CD14-positive monocyte (primary cell): ENCODE data around the gene CARNS1. TPM values are rescaled to one million over a fixed set of nuclear protein-coding genes. Genes with fewer than 3 reads are reported as not detected.

ENCODE experiments used
- DNase-seq, 3 donors: peaks; one replicate each; pipeline ENCODE4 v3.0.0-alpha.2; 2011 to 2022
- H2AFZ ChIP-seq: 2 replicates; pipeline ENCODE4 v1.6.0; 2012; ENCODE audit warnings: mild to moderate bottlenecking, low read depth, low read length, inconsistent platforms; ENCODE audit not compliant: insufficient read depth, poor library complexity, severe bottlenecking
- H3K27ac ChIP-seq, 2 donors: 1 replicate in 1 of 2; 2 replicates in 1 of 2; pipeline ENCODE4 v1.5.1; 2012 to 2013; ENCODE audit warnings: low read length in 2 of 2, control low read depth in 1 of 2, inconsistent platforms in 1 of 2, low read depth in 1 of 2, mild to moderate bottlenecking in 1 of 2
- H3K27me3 ChIP-seq, 2 donors: one replicate each; pipeline versions ENCODE4 v1.6.0 to v1.6.1; 2011 to 2013; ENCODE audit warnings: low read length in 2 of 2; ENCODE audit not compliant: control insufficient read depth in 2 of 2, insufficient read depth in 2 of 2
- H3K36me3 ChIP-seq, 2 donors: replicated peaks in 1 of 2; 1 replicate in 1 of 2; 2 replicates in 1 of 2; pipeline versions ENCODE4 v1.5.1 to v1.6.1; 2012 to 2013; ENCODE audit warnings: low read length in 2 of 2, control low read depth in 1 of 2, inconsistent platforms in 1 of 2, mild to moderate bottlenecking in 1 of 2; ENCODE audit not compliant: insufficient read depth in 2 of 2, control insufficient read depth in 1 of 2
- H3K4me1 ChIP-seq, 2 donors: 1 replicate in 1 of 2; 2 replicates in 1 of 2; pipeline versions ENCODE4 v1.5.1 to v1.6.1; 2012 to 2013; ENCODE audit warnings: low read length in 2 of 2, control low read depth in 1 of 2, inconsistent platforms in 1 of 2, mild to moderate bottlenecking in 1 of 2, moderate library complexity in 1 of 2; ENCODE audit not compliant: insufficient read depth in 2 of 2, control insufficient read depth in 1 of 2
- H3K4me2 ChIP-seq: replicated peaks from 2 replicates; pipeline ENCODE3; 2012; ENCODE audit warnings: low read length, moderate library complexity, mild to moderate bottlenecking; ENCODE audit not compliant: poor library complexity, severe bottlenecking; ENCODE audit errors: extremely low read depth
- H3K4me3 ChIP-seq, 3 experiments: fragments of 200-600 bp in 1 of 3; sonication (generic) in 1 of 3; replicated peaks in 1 of 3; 1 replicate in 2 of 3; 2 replicates in 1 of 3; pipeline ENCODE4 v1.5.1; 2011 to 2013; ENCODE audit warnings: low read length in 3 of 3, mild to moderate bottlenecking in 3 of 3, control low read depth in 2 of 3, low read depth in 2 of 3, inconsistent platforms in 1 of 3, moderate library complexity in 1 of 3
- H3K79me2 ChIP-seq: 2 replicates; pipeline ENCODE4 v1.6.0; 2012; ENCODE audit warnings: mild to moderate bottlenecking, control low read depth, inconsistent platforms, low read length, moderate library complexity; ENCODE audit not compliant: insufficient read depth
- H3K9ac ChIP-seq: 2 replicates; pipeline ENCODE4 v1.6.0; 2017; ENCODE audit warnings: low read length, mild to moderate bottlenecking; ENCODE audit not compliant: insufficient read depth, poor library complexity, severe bottlenecking
- H3K9me3 ChIP-seq, 2 donors: replicated peaks in 1 of 2; 1 replicate in 1 of 2; 2 replicates in 1 of 2; pipeline versions ENCODE4 v1.5.1 to v1.6.1; 2012 to 2013; ENCODE audit warnings: low read length in 2 of 2, control low read depth in 1 of 2; ENCODE audit not compliant: control insufficient read depth in 1 of 2, insufficient read depth in 1 of 2
- H4K20me1 ChIP-seq: 2 replicates; pipeline ENCODE4 v1.6.0; 2012; ENCODE audit warnings: mild to moderate bottlenecking, low read length, control low read depth, moderate library complexity; ENCODE audit not compliant: insufficient read depth
- H3K27ac Mint-ChIP-seq, 7 donors: one replicate each; pipeline ENCODE4 v1.8.0; 2020; ENCODE audit warnings: mild to moderate bottlenecking in 7 of 7, mixed read lengths in 7 of 7, moderate library complexity in 6 of 7, inconsistent platforms in 2 of 7
- H3K27me3 Mint-ChIP-seq, 3 donors: one replicate each; pipeline ENCODE4 v1.8.0; 2021 to 2022; ENCODE audit warnings: low read depth in 3 of 3, mild to moderate bottlenecking in 3 of 3, mixed read lengths in 3 of 3, moderate library complexity in 3 of 3, inconsistent platforms in 1 of 3
- H3K36me3 Mint-ChIP-seq, 2 donors: one replicate each; pipeline ENCODE4 v1.8.0; 2020; ENCODE audit warnings: mixed read lengths in 2 of 2, inconsistent platforms in 1 of 2, mild to moderate bottlenecking in 1 of 2
- H3K4me1 Mint-ChIP-seq: one replicate; pipeline ENCODE4 v1.8.0; 2020; ENCODE audit warnings: mild to moderate bottlenecking, mixed read lengths
- H3K4me3 Mint-ChIP-seq, 2 donors: one replicate each; pipeline ENCODE4 v1.8.0; 2020; ENCODE audit warnings: mild to moderate bottlenecking in 2 of 2, mixed read lengths in 2 of 2, moderate library complexity in 1 of 2
- H3K9me3 Mint-ChIP-seq, 7 donors: one replicate each; pipeline ENCODE4 v1.8.0; 2020 to 2022; ENCODE audit warnings: mixed read lengths in 7 of 7, mild to moderate bottlenecking in 6 of 7, moderate library complexity in 6 of 7, inconsistent platforms in 2 of 7
- WGBS: methylation state at CpG from one replicate; pipeline ENCODE4 v1.1.5; 2013; ENCODE audit warnings: missing lambda C conversion rate; ENCODE audit not compliant: insufficient coverage; 5-methylcytosine and 5-hydroxymethylcytosine counted together
- intact Hi-C, 2 donors: fragments of 100-400 bp; cut with micrococcal nuclease; formaldehyde crosslinking; loops; one replicate each; pipeline versions ENCODE4 v1.15.0 to v1.15.1; 2023
- polyA plus RNA-seq, 3 donors: library from polyadenylated mRNA; depleted of rRNA in 1 of 3; unstranded in 2 of 3; stranded (reverse) in 1 of 3; fragments of 300-500 nt in 2 of 3; fragments of >200 nt in 1 of 3; fragmentation: Illumina TruSeq in 2 of 3; gene quantifications; 1 replicate in 2 of 3; 2 replicates in 1 of 3; pipeline ENCODE4 v1.2.3, GENCODE V29; 2012 to 2021
- TF ChIP-seq, protein P1 (sequence below): fragments of 200-600 bp; IDR thresholded peaks from one replicate; pipeline ENCODE4 v1.8.0; 2022; ENCODE audit warnings: antibody characterized with exemption, mild to moderate bottlenecking

The CARNS1 gene
- polyA plus RNA-seq, 3 donors = 0.09 TPM; not detected in 2

DNA sequence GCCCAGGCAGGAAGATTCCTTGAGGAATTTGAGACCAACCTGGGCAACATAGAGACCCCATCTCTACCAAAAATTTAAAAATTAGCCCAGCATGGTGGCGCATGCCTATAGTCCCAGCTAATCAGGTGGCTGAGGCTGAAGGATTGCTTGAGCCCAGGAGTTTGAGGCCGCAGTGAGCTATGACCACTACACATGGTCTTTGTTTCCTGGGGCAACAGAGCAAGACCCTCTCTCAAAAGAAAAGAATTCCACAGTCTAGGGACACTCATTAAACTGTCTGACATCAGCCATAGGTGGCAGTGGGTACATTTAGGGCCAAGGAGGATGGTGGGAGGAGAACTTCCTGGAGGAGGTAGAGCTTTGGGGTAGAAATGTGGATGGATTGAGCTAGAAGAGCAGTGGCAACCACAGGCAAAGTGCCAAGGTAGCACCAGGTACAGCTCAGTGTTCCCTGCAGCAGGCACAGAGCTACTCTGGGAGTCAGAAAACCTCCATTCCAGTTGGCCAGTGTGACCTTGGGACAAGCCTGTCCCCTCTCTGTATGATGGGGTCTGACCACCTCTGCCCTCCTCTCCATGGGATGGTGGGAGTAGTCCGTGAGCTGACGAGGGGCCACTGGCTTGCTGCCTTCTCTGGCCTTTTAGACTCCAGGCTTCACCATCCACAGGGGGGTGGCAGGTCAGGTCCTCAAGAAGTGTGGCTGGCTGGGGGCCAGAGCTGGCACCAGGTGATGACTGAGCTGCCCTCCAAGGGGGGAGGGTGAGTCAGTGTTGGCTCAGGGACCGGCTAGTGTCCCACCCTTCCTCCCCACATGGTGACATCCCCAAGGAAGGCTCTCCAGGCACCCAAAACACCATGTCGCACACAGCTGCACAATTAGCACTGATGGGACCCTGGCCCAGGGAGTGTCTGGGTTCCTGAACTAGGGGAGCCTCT is 38.3 kb upstream of the CARNS1 start:
- no peak overlapping the region for H3K4me3 ChIP-seq
- DNase-seq = no peak
- TF ChIP-seq, protein P1, sequence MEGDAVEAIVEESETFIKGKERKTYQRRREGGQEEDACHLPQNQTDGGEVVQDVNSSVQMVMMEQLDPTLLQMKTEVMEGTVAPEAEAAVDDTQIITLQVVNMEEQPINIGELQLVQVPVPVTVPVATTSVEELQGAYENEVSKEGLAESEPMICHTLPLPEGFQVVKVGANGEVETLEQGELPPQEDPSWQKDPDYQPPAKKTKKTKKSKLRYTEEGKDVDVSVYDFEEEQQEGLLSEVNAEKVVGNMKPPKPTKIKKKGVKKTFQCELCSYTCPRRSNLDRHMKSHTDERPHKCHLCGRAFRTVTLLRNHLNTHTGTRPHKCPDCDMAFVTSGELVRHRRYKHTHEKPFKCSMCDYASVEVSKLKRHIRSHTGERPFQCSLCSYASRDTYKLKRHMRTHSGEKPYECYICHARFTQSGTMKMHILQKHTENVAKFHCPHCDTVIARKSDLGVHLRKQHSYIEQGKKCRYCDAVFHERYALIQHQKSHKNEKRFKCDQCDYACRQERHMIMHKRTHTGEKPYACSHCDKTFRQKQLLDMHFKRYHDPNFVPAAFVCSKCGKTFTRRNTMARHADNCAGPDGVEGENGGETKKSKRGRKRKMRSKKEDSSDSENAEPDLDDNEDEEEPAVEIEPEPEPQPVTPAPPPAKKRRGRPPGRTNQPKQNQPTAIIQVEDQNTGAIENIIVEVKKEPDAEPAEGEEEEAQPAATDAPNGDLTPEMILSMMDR = no peak
- H2AFZ ChIP-seq = no peak overlapping the region
- peaks cover 52 to 60% of the 10 kb centered on the region in 2 donors for H3K4me1 ChIP-seq
- no peaks in the 10 kb centered on the region for H3K9me3 ChIP-seq
- H3K4me2 ChIP-seq = no peak overlapping the region
- Mint-ChIP-seq H3K27ac (peak overlapping the region in 1 of 7 donors; percentile 18), H3K27me3 (peaks cover 2 to 9% (median 9%) of the 10 kb centered on the region in 3 donors), H3K9me3 (no peaks in the 10 kb centered on the region), H3K4me1 (peaks cover 50% of the 10 kb centered on the region), H3K36me3 (peaks cover 2 to 3% of the 10 kb centered on the region in 2 donors), H3K4me3 (no peak overlapping the region)
- no peak overlapping the region for H3K27ac ChIP-seq
- 100% methylated on average over 2 of the region's 6 CpGs for WGBS
- no peaks in the 10 kb centered on the region for H3K27me3 ChIP-seq
- intact Hi-C loops = no loop called here
- no peaks in the 10 kb centered on the region for H4K20me1 ChIP-seq
- peaks cover 10% of the 10 kb centered on the region for H3K79me2 ChIP-seq
- H3K36me3 ChIP-seq = no peaks in the 10 kb centered on the region
- H3K9ac ChIP-seq = no peak overlapping the region

DNA sequence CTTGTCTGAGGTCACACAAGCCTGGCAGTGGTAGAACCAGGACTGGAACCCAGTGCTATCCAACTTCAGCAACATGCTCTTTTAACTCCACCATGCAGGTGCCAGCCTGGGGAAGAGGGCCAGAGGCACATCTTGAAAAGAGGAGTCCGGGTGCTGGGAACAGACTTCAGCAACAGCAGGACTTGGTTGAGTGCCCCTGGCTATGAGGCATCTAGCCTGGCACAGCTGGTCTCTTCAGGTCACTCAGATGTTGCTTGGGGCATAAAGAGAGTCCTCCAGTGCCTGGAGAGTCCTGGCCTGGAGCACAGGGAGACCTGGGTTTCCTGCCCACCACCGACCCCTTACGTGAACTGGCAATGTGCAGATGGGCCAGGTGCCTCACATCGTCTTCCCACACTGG is 36.9 kb upstream of the CARNS1 start:
- Histone ChIP-seq H3K4me3 (no peak overlapping the region), H3K27me3 (no peaks in the 10 kb centered on the region), H3K27ac (no peak overlapping the region), H3K79me2 (peaks cover 4% of the 10 kb centered on the region), H4K20me1 (no peaks in the 10 kb centered on the region), H3K4me1 (peaks cover 54 to 59% of the 10 kb centered on the region in 2 donors), H3K4me2 (no peak overlapping the region), H3K9me3 (no peaks in the 10 kb centered on the region), H3K36me3 (no peaks in the 10 kb centered on the region), H2AFZ (no peak overlapping the region), H3K9ac (no peak overlapping the region)
- intact Hi-C loops = no loop called here
- DNase-seq = no peak
- Mint-ChIP-seq H3K27ac (peak overlapping the region in 1 of 7 donors; percentile 30), H3K36me3 (peaks cover 2 to 3% of the 10 kb centered on the region in 2 donors), H3K4me3 (no peak overlapping the region), H3K9me3 (no peaks in the 10 kb centered on the region), H3K4me1 (peaks cover 56% of the 10 kb centered on the region), H3K27me3 (peaks cover 2 to 9% (median 9%) of the 10 kb centered on the region in 3 donors)
- TF ChIP-seq, protein P1 = no peak
- WGBS = 89% methylated on average over 4 of the region's 4 CpGs
